PC-9 (cell line): ENCODE measurements around the gene ZNF429. TPM values are rescaled to one million over a fixed set of nuclear protein-coding genes. Genes with fewer than 3 reads are reported as not detected.

ENCODE experiments used
- BruUV-seq: library from RNA; stranded (reverse); fragments of 400-500 nt; replicated peaks from 2 replicates; lab custom pipeline; 2021; lab: Mats Ljungman, UMichigan
- CTCF ChIA-PET: fragments of 300-600 bp; sonication (Branson Sonifier 250); formaldehyde crosslinking; loops from one replicate; lab custom pipeline; 2022; ENCODE audit warnings: antibody characterized with exemption; lab: Charles Lee
- POLR2A ChIA-PET: fragments of 300-600 bp; sonication (Branson Sonifier 250); formaldehyde crosslinking; loops from one replicate; lab custom pipeline; 2022; ENCODE audit warnings: antibody characterized with exemption; ENCODE audit not compliant: unreplicated experiment; lab: Charles Lee
- DNase-seq, 2 experiments: peaks; one replicate each; pipeline versions ENCODE4 v3.0.0 to v3.0.0-alpha.2; 2015 to 2022; ENCODE audit warnings: mixed read lengths in 1 of 2
- H2AFZ ChIP-seq: fragments of 200-600 bp; sonication (generic); 2 replicates; pipeline ENCODE4 v1.8.1; 2017; ENCODE audit warnings: antibody characterized with exemption
- H3F3A ChIP-seq: fragments of 200-600 bp; sonication (generic); 2 replicates; pipeline ENCODE4 v1.8.1; 2017; ENCODE audit warnings: antibody characterized with exemption, mild to moderate bottlenecking, low read depth; ENCODE audit not compliant: insufficient read depth
- H3K27ac ChIP-seq: fragments of 200-600 bp; sonication (generic); 2 replicates; pipeline ENCODE4 v1.6.1; 2016; ENCODE audit warnings: mixed run types
- H3K27me3 ChIP-seq: fragments of 200-600 bp; sonication (generic); 2 replicates; pipeline ENCODE4 v1.6.1; 2016; ENCODE audit warnings: low read depth, mixed run types; ENCODE audit not compliant: insufficient read depth
- H3K36me3 ChIP-seq: fragments of 200-600 bp; sonication (generic); 2 replicates; pipeline ENCODE4 v1.6.1; 2016; ENCODE audit warnings: low read depth, mixed run types
- H3K4me1 ChIP-seq: fragments of 200-600 bp; sonication (generic); replicated peaks from 2 replicates; pipeline ENCODE4 v1.6.1; 2016; ENCODE audit warnings: mixed run types; ENCODE audit not compliant: insufficient read depth
- H3K4me2 ChIP-seq: fragments of 200-600 bp; sonication (generic); 2 replicates; pipeline ENCODE4 v1.6.1; 2017; ENCODE audit warnings: mixed run types
- H3K4me3 ChIP-seq: fragments of 200-600 bp; sonication (generic); 2 replicates; pipeline ENCODE4 v1.6.1; 2016; ENCODE audit warnings: mixed run types
- H3K79me2 ChIP-seq: fragments of 200-600 bp; sonication (generic); 2 replicates; pipeline ENCODE4 v1.6.1; 2017; ENCODE audit warnings: low read depth, mixed run types
- H3K9me2 ChIP-seq: fragments of 200-600 bp; sonication (generic); 2 replicates; pipeline ENCODE4 v1.8.1; 2017; ENCODE audit warnings: mild to moderate bottlenecking; ENCODE audit not compliant: insufficient read depth
- H3K9me3 ChIP-seq: fragments of 200-600 bp; sonication (generic); 2 replicates; pipeline ENCODE4 v1.8.1; 2016; ENCODE audit warnings: low read depth; ENCODE audit not compliant: insufficient read depth
- H4K20me1 ChIP-seq: fragments of 200-600 bp; sonication (generic); 2 replicates; pipeline ENCODE4 v1.8.1; 2017; ENCODE audit not compliant: insufficient read depth
- EZH2 ChIP-seq: fragments of 200-600 bp; sonication (generic); IDR thresholded peaks from 2 replicates; pipeline ENCODE4 v1.8.0; 2017; ENCODE audit warnings: antibody characterized with exemption, low read depth
- intact Hi-C: fragments of 100-400 bp; cut with micrococcal nuclease; formaldehyde crosslinking; loops from one replicate; pipeline ENCODE4 v1.10.0; 2022; ENCODE audit not compliant: unreplicated experiment
- total RNA-seq: library from RNA; stranded (reverse); gene quantifications from 2 replicates; pipeline ENCODE4 v1.2.3, GENCODE V29; 2021
- TF ChIP-seq, protein P1 (sequence below): fragments of 200-600 bp; sonication (generic); conservative IDR thresholded peaks from 2 replicates; pipeline ENCODE4 v1.6.1; 2017; ENCODE audit warnings: mixed run types, antibody characterized with exemption, mild to moderate bottlenecking, moderate library complexity

ZNF429 gene
- total RNA-seq, 1 experiment from 2014 or later: 10.0 TPM

- no peaks in the 10 kb centered on the region for H3K27me3 ChIP-seq
- no peaks in the 10 kb centered on the region for H3K4me1 ChIP-seq
- H3K79me2 ChIP-seq: no peaks in the 10 kb centered on the region
- H3K27ac ChIP-seq: no peak overlapping the region
- H2AFZ ChIP-seq: no peak overlapping the region
- BruUV-seq: no TSS peak
- TF ChIP-seq, protein P1, sequence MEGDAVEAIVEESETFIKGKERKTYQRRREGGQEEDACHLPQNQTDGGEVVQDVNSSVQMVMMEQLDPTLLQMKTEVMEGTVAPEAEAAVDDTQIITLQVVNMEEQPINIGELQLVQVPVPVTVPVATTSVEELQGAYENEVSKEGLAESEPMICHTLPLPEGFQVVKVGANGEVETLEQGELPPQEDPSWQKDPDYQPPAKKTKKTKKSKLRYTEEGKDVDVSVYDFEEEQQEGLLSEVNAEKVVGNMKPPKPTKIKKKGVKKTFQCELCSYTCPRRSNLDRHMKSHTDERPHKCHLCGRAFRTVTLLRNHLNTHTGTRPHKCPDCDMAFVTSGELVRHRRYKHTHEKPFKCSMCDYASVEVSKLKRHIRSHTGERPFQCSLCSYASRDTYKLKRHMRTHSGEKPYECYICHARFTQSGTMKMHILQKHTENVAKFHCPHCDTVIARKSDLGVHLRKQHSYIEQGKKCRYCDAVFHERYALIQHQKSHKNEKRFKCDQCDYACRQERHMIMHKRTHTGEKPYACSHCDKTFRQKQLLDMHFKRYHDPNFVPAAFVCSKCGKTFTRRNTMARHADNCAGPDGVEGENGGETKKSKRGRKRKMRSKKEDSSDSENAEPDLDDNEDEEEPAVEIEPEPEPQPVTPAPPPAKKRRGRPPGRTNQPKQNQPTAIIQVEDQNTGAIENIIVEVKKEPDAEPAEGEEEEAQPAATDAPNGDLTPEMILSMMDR: no peak
- TF ChIP-seq EZH2: no peak
- intact Hi-C loops: no loop called here
- H3K9me3 ChIP-seq: 0 out of 2 replicates have a peak, but pooled peaks cover 3% of the 10 kb centered on the region
- no peak overlapping the region for H3K4me3 ChIP-seq
- no peak overlapping the region for H3K4me2 ChIP-seq
- no peak for DNase-seq
- no peaks in the 10 kb centered on the region for H3K9me2 ChIP-seq
- ChIA-PET POLR2A (no interaction called here), CTCF (no interaction called here)
- no peaks in the 10 kb centered on the region for H4K20me1 ChIP-seq
- H3F3A ChIP-seq: no peaks in the 10 kb centered on the region
- no peaks in the 10 kb centered on the region for H3K36me3 ChIP-seq
Observed at GRCh38 chr19:21463449-21464105, 41.8 kb upstream of the ZNF429 start.

DNA sequence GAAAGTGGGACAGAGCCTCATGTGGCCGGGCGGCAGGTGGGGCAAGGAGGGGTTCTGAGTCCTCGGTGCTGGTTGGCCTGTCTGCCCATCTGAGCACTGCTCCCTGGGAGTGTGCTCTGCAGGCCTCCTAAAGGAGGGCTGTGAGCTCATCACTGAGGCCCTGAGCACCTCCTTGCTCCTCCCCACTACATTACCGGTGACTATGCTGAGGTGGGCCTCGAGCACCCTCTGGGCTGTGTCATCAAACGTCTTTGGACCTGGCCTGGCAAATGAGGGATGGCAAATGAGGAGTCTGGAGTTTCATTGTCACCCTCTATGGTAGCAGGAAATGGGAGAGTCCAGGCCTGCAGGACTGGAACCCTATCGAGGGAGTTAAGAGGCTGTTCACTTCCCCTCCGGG, 38.8 kb upstream of the ZNF429 start:
- H3F3A ChIP-seq: no peaks in the 10 kb centered on the region
- no peaks in the 10 kb centered on the region for H3K9me2 ChIP-seq
- no TSS peak for BruUV-seq
- H2AFZ ChIP-seq: no peak overlapping the region
- POLR2A ChIA-PET: no interaction called here
- H4K20me1 ChIP-seq: no peaks in the 10 kb centered on the region
- no peaks in the 10 kb centered on the region for H3K4me1 ChIP-seq
- TF ChIP-seq, protein P1: no peak
- TF ChIP-seq EZH2: no peak
- DNase-seq: no peak
- intact Hi-C loops: no loop called here
- H3K4me2 ChIP-seq: no peak overlapping the region
- no peaks in the 10 kb centered on the region for H3K36me3 ChIP-seq
- no peak overlapping the region for H3K27ac ChIP-seq
- CTCF ChIA-PET: no interaction called here
- no peaks in the 10 kb centered on the region for H3K27me3 ChIP-seq
- no peaks in the 10 kb centered on the region for H3K9me3 ChIP-seq
- H3K79me2 ChIP-seq: no peaks in the 10 kb centered on the region
- no peak overlapping the region for H3K4me3 ChIP-seq

- no peak overlapping the region for H3K27ac ChIP-seq
- H3K27me3 ChIP-seq: no peaks in the 10 kb centered on the region
- no peaks in the 10 kb centered on the region for H3K9me2 ChIP-seq
- H3K36me3 ChIP-seq: no peaks in the 10 kb centered on the region
- no peaks in the 10 kb centered on the region for H3F3A ChIP-seq
- no peak for DNase-seq
- H2AFZ ChIP-seq: no peak overlapping the region
- ChIA-PET CTCF (no interaction called here), POLR2A (no interaction called here)
- no peaks in the 10 kb centered on the region for H3K4me1 ChIP-seq
- H3K4me2 ChIP-seq: no peak overlapping the region
- BruUV-seq: no TSS peak
- H3K79me2 ChIP-seq: no peaks in the 10 kb centered on the region
- no peaks in the 10 kb centered on the region for H4K20me1 ChIP-seq
- H3K9me3 ChIP-seq: no peaks in the 10 kb centered on the region
- TF ChIP-seq EZH2: no peak
- TF ChIP-seq, protein P1: 0 out of 2 replicates have a peak, but pooled peaks have one; percentile 26
- intact Hi-C loops: no loop called here
- H3K4me3 ChIP-seq: no peak overlapping the region
Observed at GRCh38 chr19:21468791-21469190, 36.6 kb upstream of the ZNF429 start.
